GM23338 (cell line): Measurements from ENCODE around the gene OARD1.

Source experiments
- CREB1 ChIP-seq: fragments of 250-450 bp; sonication (Bioruptor Pico); IDR thresholded peaks from 2 replicates; pipeline ENCODE4 v1.5.0; 2020; ENCODE audit warnings: low read depth, mild to moderate bottlenecking, moderate library complexity
- EZH2 ChIP-seq: fragments of 200-600 bp; sonication (generic); IDR thresholded peaks from one replicate; pipeline ENCODE4 v1.8.0; 2017; ENCODE audit warnings: antibody characterized with exemption, mild to moderate bottlenecking, low read depth; ENCODE audit not compliant: unreplicated experiment
- EZH2phosphoT487 ChIP-seq: fragments of 200-600 bp; sonication (generic); IDR thresholded peaks from one replicate; pipeline ENCODE4 v1.8.1; 2018; ENCODE audit warnings: antibody characterized with exemption; ENCODE audit not compliant: unreplicated experiment
- JUNB ChIP-seq: IDR thresholded peaks from one replicate; pipeline ENCODE4 v1.6.1; 2016; ENCODE audit warnings: antibody characterized with exemption; ENCODE audit not compliant: unreplicated experiment
- NANOG ChIP-seq: IDR thresholded peaks from 2 replicates; pipeline ENCODE4 v1.6.1; 2016; ENCODE audit warnings: antibody characterized with exemption, borderline replicate concordance
- POLR2AphosphoS5 ChIP-seq: IDR thresholded peaks from 2 replicates; pipeline ENCODE4 v1.6.1; 2016; ENCODE audit warnings: antibody characterized with exemption, low read depth
- STAT1 ChIP-seq: IDR thresholded peaks from one replicate; pipeline ENCODE4 v1.6.1; 2016; ENCODE audit warnings: antibody characterized with exemption; ENCODE audit not compliant: unreplicated experiment
- ZNF114 ChIP-seq: fragments of 250-450 bp; sonication (Bioruptor Pico); IDR thresholded peaks from 2 replicates; pipeline ENCODE4 v1.5.0; 2020; ENCODE audit warnings: mild to moderate bottlenecking, moderate library complexity
- ZNF331 ChIP-seq: fragments of 250-450 bp; sonication (Bioruptor Pico); IDR thresholded peaks from 2 replicates; pipeline ENCODE4 v1.5.0; 2020; ENCODE audit warnings: low read depth, mild to moderate bottlenecking, moderate library complexity
- TF ChIP-seq, protein P1 (sequence below), 2 experiments: fragments of 200-600 bp in 1 of 2; sonication (generic) in 1 of 2; conservative IDR thresholded peaks; 2 replicates each; pipeline versions ENCODE4 v1.5.1 to v1.6.1; 2016 to 2017; ENCODE audit warnings: antibody characterized with exemption in 2 of 2, low read depth in 2 of 2, mild to moderate bottlenecking in 2 of 2, moderate library complexity in 1 of 2
- TF ChIP-seq, protein P2 (sequence below): IDR thresholded peaks from one replicate; pipeline ENCODE4 v1.6.1; 2018; ENCODE audit warnings: antibody characterized with exemption; ENCODE audit not compliant: unreplicated experiment
- TF ChIP-seq, protein P3 (sequence below): IDR thresholded peaks from 2 replicates; pipeline ENCODE4 v1.6.1; 2016; ENCODE audit warnings: antibody characterized with exemption

DNA sequence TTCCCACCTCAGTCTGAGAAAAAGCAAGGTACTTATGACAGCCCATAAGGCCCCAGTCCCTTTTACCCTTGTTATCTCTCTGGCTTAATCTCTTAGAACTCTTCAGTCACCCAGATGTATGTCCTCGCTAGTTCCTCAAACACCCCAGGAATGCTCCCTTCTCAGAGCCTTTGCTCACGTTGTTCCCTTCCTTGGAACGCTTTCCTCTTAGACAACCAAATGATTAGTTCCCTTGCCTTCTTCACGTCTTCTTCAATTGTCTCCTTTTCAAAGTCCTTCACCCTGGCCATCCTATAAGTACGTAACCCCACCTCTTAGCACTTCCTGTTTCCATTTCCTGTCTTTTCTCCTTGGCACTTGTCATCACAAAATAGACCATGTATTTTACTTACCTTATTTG, 20.3 kb downstream of the OARD1 start:
- TF ChIP-seq EZH2phosphoT487: no peak
- TF ChIP-seq, protein P1, sequence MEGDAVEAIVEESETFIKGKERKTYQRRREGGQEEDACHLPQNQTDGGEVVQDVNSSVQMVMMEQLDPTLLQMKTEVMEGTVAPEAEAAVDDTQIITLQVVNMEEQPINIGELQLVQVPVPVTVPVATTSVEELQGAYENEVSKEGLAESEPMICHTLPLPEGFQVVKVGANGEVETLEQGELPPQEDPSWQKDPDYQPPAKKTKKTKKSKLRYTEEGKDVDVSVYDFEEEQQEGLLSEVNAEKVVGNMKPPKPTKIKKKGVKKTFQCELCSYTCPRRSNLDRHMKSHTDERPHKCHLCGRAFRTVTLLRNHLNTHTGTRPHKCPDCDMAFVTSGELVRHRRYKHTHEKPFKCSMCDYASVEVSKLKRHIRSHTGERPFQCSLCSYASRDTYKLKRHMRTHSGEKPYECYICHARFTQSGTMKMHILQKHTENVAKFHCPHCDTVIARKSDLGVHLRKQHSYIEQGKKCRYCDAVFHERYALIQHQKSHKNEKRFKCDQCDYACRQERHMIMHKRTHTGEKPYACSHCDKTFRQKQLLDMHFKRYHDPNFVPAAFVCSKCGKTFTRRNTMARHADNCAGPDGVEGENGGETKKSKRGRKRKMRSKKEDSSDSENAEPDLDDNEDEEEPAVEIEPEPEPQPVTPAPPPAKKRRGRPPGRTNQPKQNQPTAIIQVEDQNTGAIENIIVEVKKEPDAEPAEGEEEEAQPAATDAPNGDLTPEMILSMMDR (conservative IDR thresholded peaks at IDR 0.05; ENCODE audit: low read depth in 2 of 2): no peak
- no peak for TF ChIP-seq POLR2AphosphoS5
- no peak for TF ChIP-seq STAT1
- no peak for TF ChIP-seq EZH2
- no peak for TF ChIP-seq CREB1 (CRISPR knock-in tag)
- TF ChIP-seq, protein P2, sequence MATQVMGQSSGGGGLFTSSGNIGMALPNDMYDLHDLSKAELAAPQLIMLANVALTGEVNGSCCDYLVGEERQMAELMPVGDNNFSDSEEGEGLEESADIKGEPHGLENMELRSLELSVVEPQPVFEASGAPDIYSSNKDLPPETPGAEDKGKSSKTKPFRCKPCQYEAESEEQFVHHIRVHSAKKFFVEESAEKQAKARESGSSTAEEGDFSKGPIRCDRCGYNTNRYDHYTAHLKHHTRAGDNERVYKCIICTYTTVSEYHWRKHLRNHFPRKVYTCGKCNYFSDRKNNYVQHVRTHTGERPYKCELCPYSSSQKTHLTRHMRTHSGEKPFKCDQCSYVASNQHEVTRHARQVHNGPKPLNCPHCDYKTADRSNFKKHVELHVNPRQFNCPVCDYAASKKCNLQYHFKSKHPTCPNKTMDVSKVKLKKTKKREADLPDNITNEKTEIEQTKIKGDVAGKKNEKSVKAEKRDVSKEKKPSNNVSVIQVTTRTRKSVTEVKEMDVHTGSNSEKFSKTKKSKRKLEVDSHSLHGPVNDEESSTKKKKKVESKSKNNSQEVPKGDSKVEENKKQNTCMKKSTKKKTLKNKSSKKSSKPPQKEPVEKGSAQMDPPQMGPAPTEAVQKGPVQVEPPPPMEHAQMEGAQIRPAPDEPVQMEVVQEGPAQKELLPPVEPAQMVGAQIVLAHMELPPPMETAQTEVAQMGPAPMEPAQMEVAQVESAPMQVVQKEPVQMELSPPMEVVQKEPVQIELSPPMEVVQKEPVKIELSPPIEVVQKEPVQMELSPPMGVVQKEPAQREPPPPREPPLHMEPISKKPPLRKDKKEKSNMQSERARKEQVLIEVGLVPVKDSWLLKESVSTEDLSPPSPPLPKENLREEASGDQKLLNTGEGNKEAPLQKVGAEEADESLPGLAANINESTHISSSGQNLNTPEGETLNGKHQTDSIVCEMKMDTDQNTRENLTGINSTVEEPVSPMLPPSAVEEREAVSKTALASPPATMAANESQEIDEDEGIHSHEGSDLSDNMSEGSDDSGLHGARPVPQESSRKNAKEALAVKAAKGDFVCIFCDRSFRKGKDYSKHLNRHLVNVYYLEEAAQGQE: no peak
- TF ChIP-seq ZNF114 (CRISPR knock-in tag): no peak
- TF ChIP-seq JUNB: no peak
- TF ChIP-seq NANOG: no peak
- TF ChIP-seq, protein P3, sequence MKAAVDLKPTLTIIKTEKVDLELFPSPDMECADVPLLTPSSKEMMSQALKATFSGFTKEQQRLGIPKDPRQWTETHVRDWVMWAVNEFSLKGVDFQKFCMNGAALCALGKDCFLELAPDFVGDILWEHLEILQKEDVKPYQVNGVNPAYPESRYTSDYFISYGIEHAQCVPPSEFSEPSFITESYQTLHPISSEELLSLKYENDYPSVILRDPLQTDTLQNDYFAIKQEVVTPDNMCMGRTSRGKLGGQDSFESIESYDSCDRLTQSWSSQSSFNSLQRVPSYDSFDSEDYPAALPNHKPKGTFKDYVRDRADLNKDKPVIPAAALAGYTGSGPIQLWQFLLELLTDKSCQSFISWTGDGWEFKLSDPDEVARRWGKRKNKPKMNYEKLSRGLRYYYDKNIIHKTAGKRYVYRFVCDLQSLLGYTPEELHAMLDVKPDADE: no peak
- TF ChIP-seq ZNF331 (CRISPR knock-in tag): no peak
